Measurements from ENCODE around the gene ATP8B4. TPM values are rescaled to one million over a fixed set of nuclear protein-coding genes. Genes with fewer than 3 reads are reported as not detected.

The ATP8B4 gene
- total RNA-seq, 1 donor from 2014 or later, result 15.1 TPM

- peak in 1 of 2 donors; percentile 75 for DNase-seq (ENCODE audit: low spot score in 2 of 2)
- Histone ChIP-seq H3K36me3 (no peaks in the 10 kb centered on the region), H3K27me3 (no peaks in the 10 kb centered on the region), H3K4me1 (peaks cover 13 to 22% of the 10 kb centered on the region in 2 donors), H3K27ac (peak overlapping the region; percentile 88 to 90), H3K4me3 (peak overlapping the region in 1 of 2 donors; percentile 3), H3K9me3 (no peaks in the 10 kb centered on the region)
- intact Hi-C loops (cut with DNase I), result loop anchor here (2.0 to 10.0 kb wide), 4 partner anchors 25 to 643 kb away; no protein-coding TSS in a partner anchor
- TF ChIP-seq CTCF (IDR thresholded peaks at IDR 0.05), result no peak
These were observed 241.0 kb downstream of the ATP8B4 start for GRCh38 chr15:49877873-49878521.

- intact Hi-C loops (cut with DNase I), result loop anchor here (5.0 to 10.0 kb wide), 3 partner anchors 125 to 642 kb away; no protein-coding TSS in a partner anchor
- peaks cover 13 to 22% of the 10 kb centered on the region in 2 donors for H3K4me1 ChIP-seq
These were observed 241.7 kb downstream of the ATP8B4 start for GRCh38 chr15:49877117-49877872.

GRCh38 chr15:49876401-49877038 lies 242.5 kb downstream of the ATP8B4 start:
- H3K4me1 ChIP-seq, result peaks cover 13 to 22% of the 10 kb centered on the region in 2 donors
- H3K4me3 ChIP-seq, result no peak overlapping the region
- DNase-seq (ENCODE audit: low spot score in 2 of 2), result no peak
- intact Hi-C loops (cut with DNase I), result loop anchor here (5.0 to 10.0 kb wide), 3 partner anchors 126 to 642 kb away; no protein-coding TSS in a partner anchor
- H3K27me3 ChIP-seq, result no peaks in the 10 kb centered on the region
- H3K9me3 ChIP-seq, result no peaks in the 10 kb centered on the region
- H3K36me3 ChIP-seq, result no peaks in the 10 kb centered on the region
- TF ChIP-seq CTCF (IDR thresholded peaks at IDR 0.05), result peak; percentile 15 to 38 (median 33)
- H3K27ac ChIP-seq, result peak overlapping the region; percentile 88 to 90

More at GRCh38 chr15:49877117-49877872, 241.7 kb downstream of the ATP8B4 start:
- Histone ChIP-seq H3K27me3 (no peaks in the 10 kb centered on the region), H3K27ac (peak overlapping the region; percentile 88 to 90), H3K9me3 (no peaks in the 10 kb centered on the region), H3K36me3 (no peaks in the 10 kb centered on the region), H3K4me3 (no peak overlapping the region)
- no peak for DNase-seq (ENCODE audit: low spot score in 2 of 2)
- no peak for TF ChIP-seq CTCF (IDR thresholded peaks at IDR 0.05)

GRCh38 chr15:49875392-49875791 lies 243.6 kb downstream of the ATP8B4 start:
- no peaks in the 10 kb centered on the region for H3K36me3 ChIP-seq
- H3K9me3 ChIP-seq, result no peaks in the 10 kb centered on the region
- TF ChIP-seq CTCF (IDR thresholded peaks at IDR 0.05), result no peak
- peaks cover 13 to 22% of the 10 kb centered on the region in 2 donors for H3K4me1 ChIP-seq
- peak overlapping the region in 1 of 2 donors; percentile 88 for H3K27ac ChIP-seq
- DNase-seq (ENCODE audit: low spot score in 2 of 2), result no peak
- intact Hi-C loops (cut with DNase I), result loop anchor here (5.0 to 10.0 kb wide), 3 partner anchors 127 to 641 kb away; no protein-coding TSS in a partner anchor
- H3K4me3 ChIP-seq, result no peak overlapping the region
- H3K27me3 ChIP-seq, result no peaks in the 10 kb centered on the region

GRCh38 chr15:49870472-49870871 lies 248.6 kb downstream of the ATP8B4 start:
- Histone ChIP-seq H3K27ac (no peak overlapping the region), H3K27me3 (no peaks in the 10 kb centered on the region), H3K4me3 (no peak overlapping the region), H3K4me1 (no peaks in the 10 kb centered on the region), H3K36me3 (no peaks in the 10 kb centered on the region), H3K9me3 (no peaks in the 10 kb centered on the region)
- DNase-seq (ENCODE audit: low spot score in 2 of 2), result no peak
- no peak for TF ChIP-seq CTCF (IDR thresholded peaks at IDR 0.05)
- intact Hi-C loops (cut with DNase I), result loop anchor here (10.0 kb wide), 2 partner anchors 184 to 636 kb away; no protein-coding TSS in a partner anchor
